Islet of Langerhans (tissue), 1 donor: Measurements from ENCODE around the gene PMEPA1.

Experiments
- FAIRE-seq: peaks from one replicate; lab custom pipeline; 2011; peaks lifted over from hg19 to GRCh38; lab: Jason Lieb, UNC

PMEPA1 gene

DNA sequence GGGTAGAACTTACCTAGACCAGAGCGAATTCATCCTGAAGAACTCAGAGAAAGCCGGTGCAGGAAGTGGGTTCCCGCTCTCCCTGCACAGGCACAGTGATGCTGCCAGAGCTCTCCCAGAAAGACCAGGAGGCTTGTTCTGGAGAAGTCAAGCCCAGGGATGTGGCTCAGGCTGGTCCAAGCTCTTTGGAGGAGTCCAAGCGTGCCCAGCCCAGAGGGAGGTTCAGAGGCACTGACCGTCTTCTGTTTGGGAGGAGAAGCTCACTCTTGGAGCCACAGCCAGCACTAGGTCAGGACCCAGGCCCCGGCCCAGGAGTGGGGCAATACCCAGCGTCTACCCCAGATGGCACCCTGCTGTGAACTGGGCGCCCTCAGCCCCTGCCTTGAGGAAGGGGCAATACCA is 1.5 kb upstream of the PMEPA1 start:
- no peak for FAIRE-seq

DNA sequence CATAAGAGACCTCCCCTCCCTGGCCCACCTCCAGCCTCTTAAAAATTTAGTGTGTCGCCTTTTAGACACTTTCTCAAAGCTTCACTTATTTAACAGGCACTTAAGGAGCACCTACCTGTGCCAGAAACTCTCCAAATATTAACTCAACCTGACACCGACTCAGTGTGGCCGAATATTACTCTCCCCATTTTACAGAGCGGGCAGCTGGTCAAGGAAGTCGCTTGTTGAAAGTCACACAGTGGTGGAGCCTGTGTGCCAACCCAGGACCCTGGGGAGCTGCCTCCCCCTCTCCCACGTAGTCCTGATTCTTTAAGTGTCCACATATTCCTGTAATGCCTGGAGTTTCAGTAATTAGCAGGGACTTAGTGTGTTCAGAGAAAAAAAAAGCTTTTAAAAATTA is 1.0 kb upstream of the PMEPA1 start:
- FAIRE-seq = no peak

DNA sequence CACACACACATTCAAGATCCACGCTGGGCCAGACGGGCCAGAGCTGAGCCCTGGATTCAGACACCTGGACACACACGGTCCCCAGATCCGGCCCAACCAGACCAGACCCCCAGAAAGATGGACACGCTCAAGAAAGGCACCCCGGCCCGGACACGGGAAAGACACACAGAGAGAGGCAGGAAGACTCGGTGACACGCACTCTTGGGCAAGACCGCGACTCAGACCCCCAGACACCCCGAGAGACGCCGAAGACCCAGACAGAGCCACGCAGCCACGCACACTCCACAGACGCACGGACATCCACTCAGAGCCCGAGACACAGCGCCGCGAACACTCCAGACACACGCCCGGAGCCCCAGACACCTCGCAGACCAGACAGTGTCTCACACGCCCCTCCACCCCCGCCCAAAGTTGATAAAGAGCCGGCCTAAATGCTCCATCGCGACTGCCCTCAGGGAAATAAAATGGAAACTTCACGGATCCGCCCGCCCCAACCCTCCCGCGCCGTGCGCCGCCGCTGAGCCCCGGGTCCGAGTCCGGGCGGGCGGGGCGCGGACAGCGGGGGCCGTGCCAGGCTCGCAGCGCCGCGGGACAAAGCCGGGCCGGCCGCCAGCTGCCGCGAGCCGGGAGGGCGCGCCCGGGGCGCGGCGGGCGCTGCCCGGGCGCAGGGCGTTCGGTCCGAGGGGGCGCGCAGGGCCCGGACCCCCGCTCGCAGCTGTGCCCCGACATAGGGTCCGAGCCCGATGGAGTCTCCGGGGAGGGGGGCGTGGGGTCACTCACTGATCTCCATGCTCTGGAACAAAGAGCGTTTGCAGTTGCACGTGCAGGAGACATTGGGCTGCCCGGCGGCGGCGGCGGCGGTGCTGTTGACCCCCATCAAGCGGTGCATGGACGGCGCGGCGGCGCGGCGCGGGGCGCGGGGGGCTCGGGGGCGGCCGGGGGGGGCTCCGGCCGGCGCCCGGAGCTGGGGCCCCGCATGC is 831 bp downstream of the PMEPA1 start:
- no peak for FAIRE-seq

DNA sequence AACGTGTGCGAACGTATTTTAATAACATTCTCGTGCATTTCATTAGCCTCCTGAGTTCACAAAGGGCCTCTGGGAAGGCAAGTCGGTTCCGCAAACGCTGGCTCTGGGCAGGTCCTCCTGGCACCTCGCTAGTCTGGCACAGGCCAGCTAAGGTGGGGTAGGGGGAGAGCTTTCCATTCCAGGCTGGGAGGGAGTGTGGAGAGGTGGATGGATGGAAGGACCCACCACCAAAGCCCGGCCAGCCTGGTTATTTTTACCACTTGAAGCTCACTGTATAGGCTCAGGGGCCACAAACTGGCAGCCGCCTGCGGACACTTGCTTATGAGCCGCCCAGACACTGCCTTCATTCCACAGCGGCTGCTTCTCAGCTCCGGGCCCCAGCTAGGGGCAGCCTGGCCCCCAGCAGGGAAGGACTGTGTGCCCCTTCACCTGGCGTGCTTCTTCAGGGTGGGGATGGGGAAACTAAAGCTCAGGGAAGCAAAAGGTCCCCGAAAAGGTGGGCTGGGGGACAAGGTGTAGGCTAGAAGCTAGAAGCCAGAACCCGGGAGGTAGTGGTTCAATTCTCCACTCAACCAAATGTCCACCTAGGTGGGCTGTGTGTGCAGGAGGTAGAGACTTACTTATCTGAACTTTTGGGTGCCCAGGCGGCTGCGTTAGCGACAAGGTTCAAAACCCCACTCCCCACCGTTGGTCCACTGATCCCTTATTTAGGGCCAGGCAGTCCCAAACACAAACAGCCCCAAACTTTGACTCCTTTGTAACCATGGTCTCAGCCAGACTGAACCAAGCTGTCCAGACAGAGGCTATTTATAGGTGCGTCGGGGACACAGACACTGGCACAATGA is 1.7 kb downstream of the PMEPA1 start:
- no peak for FAIRE-seq

DNA sequence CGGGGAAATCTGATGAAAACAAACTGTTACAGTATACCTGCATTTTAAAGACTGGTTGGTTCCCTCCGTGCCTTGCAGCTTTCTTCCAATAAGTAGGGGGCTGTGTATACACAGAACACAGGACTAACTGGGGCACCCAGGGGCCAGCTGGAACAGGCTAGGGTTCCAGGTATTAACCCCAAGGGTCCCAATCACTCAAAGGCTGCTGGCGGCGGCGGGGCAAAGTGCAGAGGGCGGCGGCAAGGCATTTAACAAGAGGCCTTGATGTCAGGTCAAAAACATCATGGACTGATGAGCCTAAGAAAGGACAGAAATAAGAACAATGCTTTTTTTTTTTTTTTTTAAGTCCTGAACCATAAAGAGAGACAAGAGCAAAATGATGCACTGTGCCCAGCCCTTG is 2.5 kb downstream of the PMEPA1 start:
- FAIRE-seq = no peak

DNA sequence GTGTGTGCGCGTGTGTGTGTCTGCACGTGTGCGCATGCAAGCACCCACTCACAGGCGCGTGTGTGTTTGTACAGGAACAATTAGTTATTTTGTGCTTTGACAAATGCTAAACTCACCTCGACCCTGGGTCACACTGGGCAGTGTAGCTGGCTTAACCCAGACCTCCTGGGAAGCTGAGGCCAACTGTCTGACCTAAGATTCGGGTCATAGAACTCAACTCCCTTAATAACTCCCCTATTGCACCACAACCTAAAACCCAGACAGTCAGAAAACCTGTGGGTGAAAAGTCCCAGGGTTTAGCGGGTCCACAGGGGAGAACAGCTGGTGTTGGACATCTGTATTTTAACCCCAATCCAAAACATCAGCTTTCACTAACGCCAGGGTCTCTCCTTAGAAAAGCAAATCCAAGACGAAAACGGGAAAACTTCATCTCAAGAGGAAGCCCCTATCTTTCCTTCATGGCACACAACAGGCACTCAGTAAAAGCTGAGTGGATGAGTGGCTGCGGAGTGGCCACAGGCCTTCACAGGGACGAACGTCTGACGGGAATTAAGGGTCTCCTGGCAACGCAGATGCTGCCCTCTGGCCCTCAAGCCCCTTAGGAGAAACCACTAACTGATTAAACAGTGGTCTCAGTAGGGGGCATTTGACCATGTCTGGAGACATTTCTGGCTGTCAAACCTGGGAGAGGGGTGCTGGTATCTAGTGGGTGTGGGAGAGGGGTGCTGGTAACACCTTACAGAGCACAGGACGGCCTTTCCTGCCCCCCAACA is 4.5 kb downstream of the PMEPA1 start:
- FAIRE-seq = no peak

DNA sequence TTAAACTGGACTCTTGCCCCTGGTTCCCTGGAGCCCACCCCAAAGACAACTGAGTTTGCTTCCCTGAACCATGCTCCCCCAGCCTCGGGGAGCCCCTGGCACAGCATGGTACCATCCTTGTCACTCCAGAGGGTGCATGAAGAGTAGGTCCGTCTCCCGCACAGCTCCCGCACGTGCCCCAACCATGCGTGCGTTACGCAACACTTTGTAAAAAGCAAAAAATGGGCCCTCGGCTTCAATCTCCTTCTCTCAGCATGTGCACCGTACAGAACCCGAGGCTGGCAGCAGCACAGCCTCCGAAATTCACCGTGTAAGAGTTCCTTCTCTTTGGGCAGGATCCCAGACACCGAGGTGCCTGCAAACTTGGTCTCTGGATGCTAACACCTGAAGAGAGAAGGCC is 5.6 kb downstream of the PMEPA1 start:
- FAIRE-seq = no peak

DNA sequence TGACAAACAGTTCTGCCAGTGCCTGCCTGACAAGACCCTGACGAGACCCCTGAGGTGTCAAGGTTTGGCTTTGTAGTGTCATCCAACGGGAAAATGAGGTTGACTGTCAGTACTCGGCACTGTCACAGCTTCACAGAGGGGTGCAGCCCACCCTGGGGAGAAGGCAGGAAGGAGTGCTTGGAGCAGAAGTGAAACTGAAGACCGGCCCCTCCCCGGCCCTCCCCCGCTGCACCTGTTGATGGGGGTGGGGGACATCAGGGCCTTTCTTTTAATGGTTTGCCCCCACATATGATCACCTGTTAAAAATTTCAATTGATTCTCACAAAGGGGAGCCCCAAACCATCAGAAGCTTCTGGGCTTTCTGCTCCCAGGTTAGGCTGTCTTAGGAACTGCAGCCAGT is 6.8 kb downstream of the PMEPA1 start:
- FAIRE-seq = no peak

DNA sequence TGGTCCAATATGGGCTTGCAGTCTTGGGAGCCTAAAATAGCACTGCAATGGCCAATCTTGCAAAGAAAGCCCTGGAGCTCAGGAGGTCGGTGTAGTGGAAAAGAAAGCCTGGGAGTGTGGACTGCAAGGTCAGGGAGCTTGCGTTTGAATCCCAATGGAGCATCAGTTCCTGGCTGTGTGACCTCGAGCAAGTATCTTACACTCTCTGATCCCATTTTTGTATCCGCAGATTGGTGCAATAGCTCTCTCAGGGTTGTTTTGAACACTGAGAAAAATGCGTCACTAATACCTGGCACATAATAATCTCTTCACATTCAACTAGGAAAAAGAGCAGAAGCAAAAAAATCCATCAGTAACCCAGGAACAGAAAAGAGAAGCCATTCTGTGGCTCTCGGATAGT is 7.3 kb downstream of the PMEPA1 start:
- no peak for FAIRE-seq

DNA sequence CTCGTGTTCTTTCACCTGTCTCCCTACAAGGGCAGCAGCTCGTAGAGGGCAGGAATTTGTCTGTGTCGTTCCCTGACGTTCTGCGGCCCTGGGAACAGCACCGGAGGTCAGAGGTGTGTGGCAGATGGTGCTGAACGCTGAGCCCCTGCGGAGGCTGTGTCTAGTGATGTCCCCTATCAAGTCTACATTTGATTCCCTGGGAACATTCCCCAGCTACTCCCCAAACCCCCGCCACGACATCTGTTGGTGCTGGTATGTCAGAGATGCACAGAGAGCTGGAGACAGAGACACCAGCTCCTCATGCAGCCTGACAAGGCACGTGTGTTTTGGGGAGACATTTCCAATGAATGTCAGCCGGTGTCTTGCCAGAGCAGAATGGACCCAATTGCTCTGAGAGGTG is 7.7 kb downstream of the PMEPA1 start:
- FAIRE-seq = no peak

DNA sequence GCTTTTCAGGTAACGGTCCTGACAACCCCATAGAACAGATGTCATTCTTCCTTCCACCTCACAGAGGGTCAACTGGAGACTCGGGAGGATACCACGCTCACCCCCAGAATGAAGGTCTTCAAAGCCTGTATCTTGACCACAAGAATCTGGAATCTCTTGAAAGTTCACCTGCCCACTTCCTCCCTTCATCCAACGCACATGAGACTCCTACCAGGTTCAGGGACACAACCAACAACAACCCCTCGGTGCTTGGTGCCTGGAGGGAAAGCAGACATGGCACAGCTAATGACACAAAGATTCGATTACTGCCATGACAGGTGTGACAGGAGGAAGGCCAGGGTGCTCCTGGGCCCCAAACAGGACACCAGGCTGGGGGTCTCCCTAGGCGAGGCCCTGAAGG is 8.2 kb downstream of the PMEPA1 start:
- FAIRE-seq = no peak

DNA sequence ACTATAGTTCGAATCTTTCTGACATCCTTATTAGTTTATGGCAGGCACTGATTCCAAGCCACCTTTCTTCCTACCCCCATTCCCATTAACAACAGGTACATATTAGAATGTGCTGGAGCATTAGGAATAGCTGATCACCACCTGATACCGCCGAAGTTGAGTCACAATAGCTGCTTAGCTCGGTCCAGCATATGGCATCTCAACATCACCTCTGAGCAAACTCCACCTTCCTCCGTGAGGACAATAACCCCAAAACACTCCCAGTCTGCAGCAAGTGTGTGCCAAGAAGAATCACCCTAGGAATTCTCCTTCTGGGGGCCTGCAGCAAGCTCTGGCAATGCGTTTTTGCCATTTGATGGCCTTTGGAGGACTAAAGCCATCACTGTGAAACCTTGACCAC is 8.7 kb downstream of the PMEPA1 start:
- no peak for FAIRE-seq

DNA sequence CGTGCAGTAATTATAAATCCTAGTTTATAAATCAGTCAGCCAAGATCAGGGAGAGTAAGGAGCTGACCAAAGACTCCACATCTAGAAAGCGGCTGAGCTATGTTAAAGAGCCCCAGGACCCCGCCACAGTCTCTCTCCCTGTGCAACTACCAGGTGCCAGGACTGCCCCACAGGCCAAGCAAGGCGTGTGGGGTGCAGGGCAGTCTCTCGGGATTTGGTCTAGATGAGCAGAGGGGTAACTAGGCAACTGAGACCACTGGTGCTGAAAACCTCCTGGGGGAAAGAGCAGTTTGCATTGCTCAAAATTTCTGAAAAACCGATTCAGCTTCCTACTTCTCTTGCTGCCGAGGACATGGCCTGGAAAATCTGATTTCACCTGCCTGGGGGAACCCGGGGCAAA is 10.4 kb downstream of the PMEPA1 start:
- no peak for FAIRE-seq

DNA sequence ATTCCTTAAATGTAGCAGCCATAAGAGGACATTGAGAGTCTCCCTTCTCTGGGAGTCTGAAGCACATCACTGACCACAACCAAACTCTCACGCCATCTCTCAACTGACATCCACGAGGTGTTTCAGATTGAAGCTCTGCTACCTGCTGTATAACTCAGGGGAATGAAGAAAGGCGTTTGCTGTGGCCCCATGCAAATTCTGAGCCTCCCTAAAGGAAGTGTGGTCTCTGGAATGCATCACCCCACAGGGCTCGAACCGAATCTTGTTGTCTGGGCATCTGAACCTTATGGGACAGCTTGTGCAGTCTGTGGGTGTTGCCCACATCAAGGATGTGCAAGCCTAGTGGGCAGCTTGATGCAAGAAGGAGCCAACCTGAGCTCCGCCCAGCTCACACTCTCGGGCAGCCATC is 10.9 kb downstream of the PMEPA1 start:
- no peak for FAIRE-seq

DNA sequence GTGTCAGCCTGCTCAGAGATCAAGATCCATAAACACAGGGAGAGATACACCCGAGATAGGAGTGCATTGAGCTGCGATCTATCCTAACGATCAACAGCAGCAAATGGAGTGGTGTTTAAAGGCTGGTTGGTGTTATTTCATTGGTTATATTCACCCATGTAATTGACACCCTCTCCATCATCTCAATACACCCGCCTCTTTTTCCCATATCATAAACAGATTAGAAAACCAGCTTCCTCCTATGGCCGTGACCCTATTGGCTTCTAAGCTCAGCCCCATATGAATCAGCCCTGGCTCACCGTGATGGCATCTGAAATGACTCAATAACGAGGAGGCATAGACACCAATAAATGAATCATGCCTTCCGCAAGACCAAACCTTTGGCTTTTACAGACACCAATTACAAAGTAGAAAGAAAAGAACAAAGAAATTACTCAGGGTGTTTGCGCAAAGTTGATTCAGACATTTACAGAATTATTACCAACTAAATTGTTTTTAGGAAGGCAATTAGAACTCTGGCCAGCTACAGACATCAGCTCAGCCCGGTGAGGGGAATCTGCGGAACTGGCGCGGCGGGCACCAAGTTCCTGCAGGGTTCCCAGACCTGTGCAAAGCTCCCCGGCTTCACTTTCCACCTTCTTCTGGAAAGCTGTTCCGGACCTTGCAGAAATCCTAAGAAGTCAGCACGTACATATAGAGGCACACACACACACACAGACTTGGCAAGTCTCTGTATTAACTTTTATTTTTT is 11.5 kb downstream of the PMEPA1 start:
- FAIRE-seq = no peak

DNA sequence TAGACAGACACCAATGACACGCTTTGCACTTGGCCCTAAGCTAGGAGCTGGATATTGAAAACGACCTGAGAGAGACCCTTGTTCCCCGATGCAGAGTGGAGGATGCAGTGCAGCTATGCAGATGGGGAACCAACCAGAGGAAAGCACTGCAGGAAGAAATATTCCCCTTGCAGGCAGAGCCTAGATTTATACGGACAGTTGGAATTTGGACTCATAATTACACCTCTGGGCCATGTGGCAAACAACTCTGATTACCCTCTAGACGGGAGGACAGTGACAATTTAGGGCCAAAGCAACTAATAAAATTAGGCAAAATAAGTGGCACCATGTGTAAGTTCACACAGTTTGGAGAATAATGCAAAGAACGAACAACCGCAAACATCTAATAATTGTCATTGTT is 12.3 kb downstream of the PMEPA1 start:
- no peak for FAIRE-seq

DNA sequence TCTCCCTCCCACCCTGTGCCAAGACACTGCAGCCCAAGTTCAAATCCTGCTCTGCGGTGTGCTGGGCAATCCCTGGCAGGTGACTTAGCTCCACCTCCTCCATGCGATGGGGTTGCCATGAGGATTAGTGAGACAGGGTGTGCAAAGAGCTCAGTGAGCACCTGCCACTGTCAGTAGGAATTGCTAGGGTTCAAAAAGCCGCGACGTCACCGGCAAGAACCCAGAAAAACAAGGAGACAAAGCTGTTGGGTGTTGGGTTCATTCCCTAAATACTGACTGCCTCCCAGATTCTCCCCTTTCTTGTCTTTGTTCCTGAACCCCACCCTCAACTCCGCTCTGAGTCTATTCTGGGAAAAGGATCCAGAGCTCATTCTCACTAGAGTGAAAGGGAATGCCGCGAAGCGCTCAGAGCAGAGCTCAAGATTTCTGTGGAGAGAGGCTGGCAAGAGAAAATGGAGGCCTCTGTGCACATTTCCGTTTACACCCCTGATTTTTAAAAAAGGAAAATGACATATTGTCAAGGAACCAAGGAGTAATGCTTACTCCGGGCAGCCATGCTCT is 13.3 kb downstream of the PMEPA1 start:
- FAIRE-seq = no peak

DNA sequence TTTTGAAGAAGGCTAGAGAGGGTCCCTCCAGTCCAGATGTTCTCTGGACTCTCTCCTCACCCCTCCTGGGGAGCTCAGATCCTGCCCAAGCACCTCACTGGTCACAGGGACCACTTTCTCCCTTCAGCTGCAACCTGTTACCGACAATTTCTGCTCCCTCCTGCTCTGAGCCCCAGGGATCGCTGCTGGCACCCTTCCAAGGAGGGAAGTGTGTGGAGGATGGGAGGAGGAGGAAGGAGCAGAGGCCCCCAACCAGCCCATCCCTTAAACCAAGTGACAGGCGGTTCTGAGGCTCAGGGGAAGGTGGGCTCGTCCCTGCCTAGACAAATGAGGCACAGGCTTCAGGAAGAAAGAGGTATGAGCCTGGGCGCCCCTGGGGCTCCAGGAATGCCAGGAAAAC is 13.9 kb downstream of the PMEPA1 start:
- FAIRE-seq = no peak

DNA sequence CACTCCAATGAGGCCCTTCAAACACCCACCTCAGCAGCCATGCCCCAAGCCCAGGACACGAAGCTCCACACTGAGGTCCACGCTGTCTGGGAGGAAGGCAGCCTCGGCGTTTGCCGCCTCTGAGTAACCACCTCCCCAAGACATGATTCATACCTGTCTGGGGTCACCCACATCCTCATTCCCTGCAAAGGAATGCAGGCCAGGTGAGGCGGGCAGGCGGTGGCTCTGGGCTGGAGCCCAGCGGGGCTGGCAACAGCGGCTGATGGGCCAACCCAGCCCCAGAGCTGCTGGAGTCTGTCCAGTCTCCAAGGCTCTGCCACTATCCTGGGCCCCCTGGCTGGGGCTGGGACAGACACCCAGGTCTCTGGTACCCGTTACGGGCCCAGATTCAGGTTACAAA is 14.8 kb downstream of the PMEPA1 start:
- FAIRE-seq = no peak

DNA sequence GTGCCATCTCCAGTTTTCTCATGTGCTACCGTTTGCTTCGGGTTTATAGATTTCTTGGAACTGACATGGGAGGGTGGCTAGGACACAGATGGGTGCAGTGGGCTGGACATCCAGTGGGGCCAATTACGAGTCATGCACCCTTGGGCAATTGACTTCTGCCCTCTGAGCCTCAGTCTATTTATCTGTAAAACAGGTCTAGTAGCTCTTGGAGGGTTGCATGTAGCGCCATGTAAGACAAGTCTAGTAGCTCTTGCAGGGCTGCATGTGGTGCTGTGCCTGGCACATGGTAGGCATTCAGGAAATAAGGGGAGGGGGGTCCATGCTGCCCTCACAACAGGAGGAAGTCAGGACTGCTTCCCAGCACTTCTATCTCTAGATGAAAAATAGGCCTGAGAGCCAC is 15.3 kb downstream of the PMEPA1 start:
- no peak for FAIRE-seq

DNA sequence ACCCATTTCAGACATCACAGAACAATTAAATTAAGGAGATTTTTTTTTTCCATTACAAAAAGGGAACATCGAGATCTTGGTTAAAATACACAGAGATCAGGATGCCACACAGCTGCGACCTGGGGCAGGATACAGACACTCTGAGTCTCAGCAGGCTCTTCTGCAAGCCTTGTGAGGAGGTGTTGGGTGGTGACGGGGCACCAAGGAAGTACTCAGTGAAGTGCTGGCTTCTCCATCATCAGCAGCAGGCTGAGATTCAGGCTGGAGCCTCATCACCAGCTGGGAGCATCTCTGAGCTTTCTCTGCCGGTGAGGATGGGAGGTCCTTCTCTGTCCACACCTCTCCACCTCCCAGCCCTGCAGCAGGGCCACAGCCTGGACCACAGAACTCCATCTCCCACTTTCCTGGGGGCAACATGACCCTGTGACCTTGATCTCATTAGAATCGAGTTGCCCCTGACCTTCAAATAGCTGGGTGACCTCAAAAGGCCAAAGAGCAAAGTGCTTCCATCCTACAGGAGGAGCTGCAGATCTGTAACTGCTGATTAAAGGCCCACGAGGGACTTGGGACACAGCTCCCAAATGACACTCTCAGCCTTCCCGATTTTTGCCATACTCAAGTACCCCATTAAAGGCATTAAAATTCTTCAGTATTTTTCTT is 16.0 kb downstream of the PMEPA1 start:
- no peak for FAIRE-seq
